ENCODE measurements around the gene ARID4B.

- no peak for TF ChIP-seq POLR2A (IDR thresholded peaks at IDR 0.05; ENCODE audit: extremely low read depth, insufficient read length)
- TF ChIP-seq, protein P1, sequence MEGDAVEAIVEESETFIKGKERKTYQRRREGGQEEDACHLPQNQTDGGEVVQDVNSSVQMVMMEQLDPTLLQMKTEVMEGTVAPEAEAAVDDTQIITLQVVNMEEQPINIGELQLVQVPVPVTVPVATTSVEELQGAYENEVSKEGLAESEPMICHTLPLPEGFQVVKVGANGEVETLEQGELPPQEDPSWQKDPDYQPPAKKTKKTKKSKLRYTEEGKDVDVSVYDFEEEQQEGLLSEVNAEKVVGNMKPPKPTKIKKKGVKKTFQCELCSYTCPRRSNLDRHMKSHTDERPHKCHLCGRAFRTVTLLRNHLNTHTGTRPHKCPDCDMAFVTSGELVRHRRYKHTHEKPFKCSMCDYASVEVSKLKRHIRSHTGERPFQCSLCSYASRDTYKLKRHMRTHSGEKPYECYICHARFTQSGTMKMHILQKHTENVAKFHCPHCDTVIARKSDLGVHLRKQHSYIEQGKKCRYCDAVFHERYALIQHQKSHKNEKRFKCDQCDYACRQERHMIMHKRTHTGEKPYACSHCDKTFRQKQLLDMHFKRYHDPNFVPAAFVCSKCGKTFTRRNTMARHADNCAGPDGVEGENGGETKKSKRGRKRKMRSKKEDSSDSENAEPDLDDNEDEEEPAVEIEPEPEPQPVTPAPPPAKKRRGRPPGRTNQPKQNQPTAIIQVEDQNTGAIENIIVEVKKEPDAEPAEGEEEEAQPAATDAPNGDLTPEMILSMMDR (IDR thresholded peaks at IDR 0.05; ENCODE audit: low read depth, low read length): no peak
- TF ChIP-seq, protein P2, sequence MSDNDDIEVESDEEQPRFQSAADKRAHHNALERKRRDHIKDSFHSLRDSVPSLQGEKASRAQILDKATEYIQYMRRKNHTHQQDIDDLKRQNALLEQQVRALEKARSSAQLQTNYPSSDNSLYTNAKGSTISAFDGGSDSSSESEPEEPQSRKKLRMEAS (IDR thresholded peaks at IDR 0.05; ENCODE audit: low read depth, low read length): no peak
Observed at GRCh38 chr1:235227414-235227813, 100.6 kb downstream of the ARID4B start.
